22Rv1 (cell line): ENCODE measurements around the gene FAM114A2.

Experiments used
- H3K27ac ChIP-seq: fragments of 450-650 bp; 2 replicates; pipeline ENCODE4 v1.5.1; 2017
- ZFX ChIP-seq: fragments of 450-650 bp; IDR thresholded peaks from 2 replicates; pipeline ENCODE4 v1.6.1; 2017; ENCODE audit warnings: antibody characterized with exemption, borderline replicate concordance
- TF ChIP-seq, protein P1 (sequence below): fragments of 450-650 bp; IDR thresholded peaks from 2 replicates; pipeline ENCODE4 v1.5.1; 2017; ENCODE audit warnings: mild to moderate bottlenecking

The FAM114A2 gene

DNA sequence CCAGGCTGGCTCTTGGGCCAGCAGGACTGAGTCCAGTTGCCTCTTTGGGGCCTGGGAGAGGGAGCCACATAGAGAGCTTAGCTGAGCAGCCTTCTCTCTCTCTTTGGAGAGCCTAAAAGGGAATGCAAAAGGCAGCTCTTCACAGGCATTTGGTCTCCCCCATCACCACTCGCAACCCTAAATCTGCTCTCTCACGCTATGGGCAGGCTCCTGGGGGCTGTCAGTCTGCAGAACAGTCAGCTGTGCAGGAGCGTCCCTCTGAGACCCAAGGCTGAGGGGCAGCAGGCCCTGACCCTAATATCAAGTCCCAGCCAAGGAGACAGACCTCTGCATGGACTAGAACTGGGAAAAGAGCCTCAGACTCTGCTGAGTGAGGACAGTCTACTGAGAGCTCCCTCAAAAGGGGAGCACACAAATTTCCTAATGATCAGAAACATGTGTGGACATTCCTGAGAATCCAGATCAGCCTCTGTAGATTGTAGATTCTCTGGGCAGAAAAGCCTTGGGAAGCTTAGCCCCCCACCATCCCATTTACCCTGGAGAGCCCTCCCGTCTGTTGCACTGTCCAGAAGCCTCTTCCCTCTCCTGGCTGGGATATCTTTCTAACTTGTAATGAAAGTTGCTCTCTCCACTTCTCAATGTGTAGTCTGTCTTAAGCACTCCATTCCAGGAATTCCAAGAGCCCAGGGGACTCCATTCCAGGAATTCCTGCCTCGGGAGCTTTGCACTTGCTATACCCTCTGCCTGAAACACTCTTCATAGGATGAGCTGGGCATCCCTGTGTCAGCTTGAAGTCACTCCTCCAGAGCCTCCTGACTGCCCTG is 79.4 kb downstream of the FAM114A2 start:
- H3K27ac ChIP-seq: no peak overlapping the region
- TF ChIP-seq ZFX: no peak
- TF ChIP-seq, protein P1, sequence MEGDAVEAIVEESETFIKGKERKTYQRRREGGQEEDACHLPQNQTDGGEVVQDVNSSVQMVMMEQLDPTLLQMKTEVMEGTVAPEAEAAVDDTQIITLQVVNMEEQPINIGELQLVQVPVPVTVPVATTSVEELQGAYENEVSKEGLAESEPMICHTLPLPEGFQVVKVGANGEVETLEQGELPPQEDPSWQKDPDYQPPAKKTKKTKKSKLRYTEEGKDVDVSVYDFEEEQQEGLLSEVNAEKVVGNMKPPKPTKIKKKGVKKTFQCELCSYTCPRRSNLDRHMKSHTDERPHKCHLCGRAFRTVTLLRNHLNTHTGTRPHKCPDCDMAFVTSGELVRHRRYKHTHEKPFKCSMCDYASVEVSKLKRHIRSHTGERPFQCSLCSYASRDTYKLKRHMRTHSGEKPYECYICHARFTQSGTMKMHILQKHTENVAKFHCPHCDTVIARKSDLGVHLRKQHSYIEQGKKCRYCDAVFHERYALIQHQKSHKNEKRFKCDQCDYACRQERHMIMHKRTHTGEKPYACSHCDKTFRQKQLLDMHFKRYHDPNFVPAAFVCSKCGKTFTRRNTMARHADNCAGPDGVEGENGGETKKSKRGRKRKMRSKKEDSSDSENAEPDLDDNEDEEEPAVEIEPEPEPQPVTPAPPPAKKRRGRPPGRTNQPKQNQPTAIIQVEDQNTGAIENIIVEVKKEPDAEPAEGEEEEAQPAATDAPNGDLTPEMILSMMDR: no peak

DNA sequence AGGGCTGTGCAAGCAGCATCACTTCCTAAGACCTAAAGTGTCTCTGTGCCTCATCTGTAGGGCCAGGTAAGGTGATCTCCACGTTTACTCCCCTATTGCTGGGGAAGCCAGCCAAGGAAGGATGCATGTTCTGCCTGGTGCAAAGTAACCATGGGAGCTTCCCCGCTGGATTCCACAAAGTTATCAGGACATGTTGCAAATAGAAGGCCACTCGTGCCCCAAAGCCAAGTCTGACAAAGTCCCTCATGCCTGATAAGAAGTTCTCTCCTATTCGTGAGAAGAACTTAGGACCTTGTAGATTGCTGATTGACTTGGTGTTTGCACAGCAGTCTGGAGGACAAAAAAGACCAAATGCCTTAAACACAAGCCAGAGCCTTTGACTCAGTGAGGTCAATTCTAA is 81.5 kb downstream of the FAM114A2 start:
- TF ChIP-seq ZFX: no peak
- TF ChIP-seq, protein P1: no peak
- no peak overlapping the region for H3K27ac ChIP-seq

DNA sequence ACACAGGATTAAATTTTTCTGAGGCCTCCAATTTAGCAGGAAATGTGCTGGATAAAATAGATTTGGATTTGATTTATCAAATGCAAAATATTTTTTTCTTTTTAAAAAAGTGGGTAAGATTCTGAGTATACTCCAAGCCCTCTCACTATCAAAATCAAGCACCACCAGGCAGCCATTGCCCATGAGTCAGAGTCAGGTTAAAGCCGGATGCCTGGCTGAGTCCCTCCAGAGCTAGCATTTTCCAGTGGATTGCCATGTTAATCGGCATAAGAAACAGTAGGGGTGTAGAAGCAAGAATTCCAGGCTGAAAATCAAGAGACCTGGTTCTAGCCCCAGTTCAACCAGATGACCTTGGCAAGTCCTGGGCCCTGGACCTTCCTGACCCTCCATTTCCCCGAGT is 85.3 kb downstream of the FAM114A2 start:
- no peak for TF ChIP-seq ZFX
- TF ChIP-seq, protein P1: no peak
- H3K27ac ChIP-seq: no peak overlapping the region

DNA sequence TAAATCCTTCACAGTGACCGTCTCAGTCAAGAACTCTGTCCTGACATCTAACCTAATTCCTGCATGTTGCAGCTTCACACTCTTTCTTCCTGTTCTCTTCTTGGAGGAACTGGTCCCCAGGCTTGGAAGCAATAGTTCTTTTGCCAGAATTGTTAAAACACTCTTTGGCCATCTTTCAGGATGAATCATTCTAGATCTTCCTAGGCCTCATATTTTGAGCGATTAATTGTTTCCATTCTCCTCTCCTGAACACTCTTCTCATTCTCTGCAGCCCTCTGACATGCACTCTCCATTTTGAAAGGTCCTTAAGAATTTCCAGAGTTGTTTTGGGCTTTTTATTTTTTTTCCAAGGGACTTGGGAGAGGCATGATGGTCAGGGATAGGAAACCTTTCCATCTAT is 85.8 kb downstream of the FAM114A2 start:
- no peak overlapping the region for H3K27ac ChIP-seq

DNA sequence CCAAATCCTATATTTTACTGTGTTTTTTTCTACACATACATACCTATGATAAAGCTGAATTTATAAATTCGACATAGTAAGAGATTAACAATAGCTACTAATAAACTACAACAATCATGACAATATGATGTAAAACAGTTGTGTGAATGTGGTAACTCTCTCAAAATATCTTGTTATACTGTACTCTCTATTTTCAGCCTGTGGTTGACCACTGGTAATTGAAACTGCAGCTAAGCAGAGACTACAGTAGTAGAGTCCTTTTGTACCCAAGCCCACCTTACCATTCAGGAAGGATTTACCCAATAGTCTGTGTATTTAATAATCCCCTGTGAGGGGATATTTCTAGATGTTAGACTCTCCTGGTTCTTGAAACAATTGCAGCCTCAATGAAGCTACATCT is 86.7 kb downstream of the FAM114A2 start:
- H3K27ac ChIP-seq: no peak overlapping the region
- TF ChIP-seq, protein P1: no peak
- TF ChIP-seq ZFX: no peak

More for the DNA sequence above, 85.8 kb downstream of the FAM114A2 start:
- TF ChIP-seq ZFX: no peak
- TF ChIP-seq, protein P1: no peak

DNA sequence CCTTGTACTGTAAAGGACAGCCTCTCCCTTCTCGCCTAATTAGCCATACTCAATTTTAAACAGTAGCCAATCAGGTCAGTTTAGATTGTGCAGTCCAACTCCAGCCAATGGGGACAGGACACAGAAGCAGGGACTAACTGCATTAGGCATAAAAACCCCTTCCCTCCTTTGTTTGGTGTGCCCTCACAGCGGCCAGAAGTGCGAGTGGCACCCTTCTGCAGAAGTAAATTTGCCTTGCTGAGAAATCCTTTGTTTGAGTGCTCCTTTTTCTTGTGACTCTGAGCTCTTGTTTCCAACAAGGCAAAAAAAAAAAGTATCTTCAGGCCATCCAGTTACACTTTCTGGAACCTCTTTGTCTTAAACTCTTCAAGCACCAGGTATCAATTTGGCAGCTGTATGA is 97.4 kb downstream of the FAM114A2 start:
- H3K27ac ChIP-seq: no peak overlapping the region
- TF ChIP-seq, protein P1: no peak
- no peak for TF ChIP-seq ZFX
